Muscle layer of duodenum (tissue), 2 donors: Measurements from ENCODE around the gene COL18A1.

Experiments
- H3K27ac ChIP-seq: one replicate; pipeline ENCODE4 v1.7.0; 2013; ENCODE audit warnings: mild to moderate bottlenecking, low read length
- H3K27me3 ChIP-seq: one replicate; pipeline ENCODE4 v1.7.0; 2013; ENCODE audit warnings: low read depth, mild to moderate bottlenecking, control low read depth, low read length
- H3K36me3 ChIP-seq, 2 donors: one replicate each; pipeline ENCODE4 v1.7.0; 2013; ENCODE audit warnings: low read length in 2 of 2, control low read depth in 1 of 2, mild to moderate bottlenecking in 1 of 2; ENCODE audit not compliant: insufficient read depth in 2 of 2, control insufficient read depth in 1 of 2
- H3K4me1 ChIP-seq, 2 donors: one replicate each; pipeline ENCODE4 v1.7.0; 2013; ENCODE audit warnings: low read length in 2 of 2, mild to moderate bottlenecking in 2 of 2, control low read depth in 1 of 2, moderate library complexity in 1 of 2; ENCODE audit not compliant: insufficient read depth in 2 of 2, control insufficient read depth in 1 of 2
- H3K4me3 ChIP-seq, 2 donors: one replicate each; pipeline ENCODE4 v1.7.0; 2013; ENCODE audit warnings: low read length in 2 of 2, low read depth in 1 of 2, mild to moderate bottlenecking in 1 of 2
- H3K9me3 ChIP-seq, 2 donors: one replicate each; pipeline ENCODE4 v1.7.0; 2013; ENCODE audit warnings: low read length in 2 of 2, control low read depth in 1 of 2, mild to moderate bottlenecking in 1 of 2; ENCODE audit not compliant: control insufficient read depth in 1 of 2
- donor health status: healthy.

The COL18A1 gene

GRCh38 chr21:45488931-45489721, 84.2 kb downstream of the COL18A1 start:
- Histone ChIP-seq H3K36me3 (peaks cover 4 to 8% of the 10 kb centered on the region in 2 donors), H3K4me1 (no peaks in the 10 kb centered on the region)

DNA sequence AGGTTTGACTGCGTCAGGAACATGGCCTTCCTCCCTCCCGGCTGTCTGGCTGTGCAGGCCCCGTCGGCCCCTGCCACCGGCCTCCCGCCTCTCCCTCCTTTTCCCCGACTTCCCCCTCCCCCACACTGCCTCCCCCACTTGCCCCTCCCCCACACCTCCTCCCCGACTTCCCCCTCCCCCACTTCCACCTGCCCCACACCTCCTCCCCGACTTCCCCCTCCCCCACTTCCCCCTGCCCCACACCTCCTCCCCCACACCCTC, 84.7 kb downstream of the COL18A1 start:
- peaks cover 0 to 8% of the 10 kb centered on the region in 2 donors for H3K36me3 ChIP-seq
- H3K4me3 ChIP-seq = no peak overlapping the region
- H3K27ac ChIP-seq = no peak overlapping the region
- no peaks in the 10 kb centered on the region for H3K4me1 ChIP-seq
- H3K9me3 ChIP-seq = no peaks in the 10 kb centered on the region
- H3K27me3 ChIP-seq = no peaks in the 10 kb centered on the region

More at GRCh38 chr21:45488931-45489721, 84.2 kb downstream of the COL18A1 start:
- Histone ChIP-seq H3K27ac (no peak overlapping the region), H3K27me3 (no peaks in the 10 kb centered on the region), H3K4me3 (no peak overlapping the region), H3K9me3 (no peaks in the 10 kb centered on the region)

DNA sequence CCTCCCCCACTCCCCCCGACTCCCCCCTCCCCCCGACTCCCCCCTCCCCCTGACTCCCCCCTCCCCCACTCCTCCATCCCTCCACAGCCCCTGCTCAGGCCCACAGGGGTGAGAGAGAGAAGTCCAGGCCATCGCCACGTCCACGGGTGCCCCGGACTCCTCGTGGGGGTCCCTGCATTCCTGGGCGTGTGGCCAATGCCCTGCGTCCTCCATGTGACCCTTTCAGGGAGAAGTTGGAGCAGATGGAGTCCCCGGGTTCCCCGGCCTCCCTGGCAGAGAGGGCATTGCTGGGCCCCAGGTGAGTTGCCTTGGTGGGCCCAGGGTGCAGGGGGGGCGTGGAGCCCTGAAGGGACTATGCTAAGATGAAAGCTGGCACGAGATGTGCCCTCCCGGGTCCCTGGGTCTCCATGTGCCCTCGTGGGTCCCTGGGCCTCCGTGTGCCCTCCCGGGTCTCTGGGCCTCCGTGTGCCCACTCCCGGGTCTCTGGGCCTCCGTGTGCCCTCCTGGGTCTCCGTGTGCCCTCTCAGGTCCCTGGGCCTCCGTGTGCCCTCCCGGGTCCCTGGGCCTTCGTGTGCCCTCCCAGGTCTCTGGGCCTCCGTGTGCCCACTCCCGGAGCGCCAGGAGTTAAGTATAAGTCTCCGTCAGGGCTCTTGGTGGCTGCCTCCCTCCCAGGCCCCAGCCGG, 85.2 kb downstream of the COL18A1 start:
- H3K9me3 ChIP-seq = no peaks in the 10 kb centered on the region
- H3K4me3 ChIP-seq = no peak overlapping the region
- H3K36me3 ChIP-seq = peaks cover 0 to 12% of the 10 kb centered on the region in 2 donors
- H3K27me3 ChIP-seq = no peaks in the 10 kb centered on the region
- H3K27ac ChIP-seq = no peak overlapping the region
- no peaks in the 10 kb centered on the region for H3K4me1 ChIP-seq

DNA sequence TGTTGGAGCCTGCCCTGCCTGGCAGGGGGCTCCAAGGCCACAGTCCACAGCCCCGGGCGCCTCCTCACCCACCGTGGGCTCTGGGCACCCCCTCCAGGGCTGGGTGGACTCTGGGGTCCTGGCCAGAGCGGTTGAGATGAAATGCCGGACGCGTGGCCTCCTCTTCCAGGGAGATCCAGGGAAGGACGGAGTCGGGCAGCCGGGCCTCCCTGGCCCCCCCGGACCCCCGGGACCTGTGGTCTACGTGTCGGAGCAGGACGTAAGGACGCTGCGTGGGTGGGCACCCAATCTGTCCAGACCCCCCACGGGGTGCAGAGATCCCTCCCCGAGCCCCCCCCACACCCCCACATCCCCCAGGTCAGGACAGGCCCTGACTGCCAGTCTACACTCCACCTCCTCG, 86.1 kb downstream of the COL18A1 start:
- Histone ChIP-seq H3K4me3 (no peak overlapping the region), H3K9me3 (no peaks in the 10 kb centered on the region), H3K27ac (no peak overlapping the region), H3K27me3 (no peaks in the 10 kb centered on the region), H3K36me3 (peaks cover 5 to 20% of the 10 kb centered on the region in 2 donors), H3K4me1 (no peaks in the 10 kb centered on the region)

DNA sequence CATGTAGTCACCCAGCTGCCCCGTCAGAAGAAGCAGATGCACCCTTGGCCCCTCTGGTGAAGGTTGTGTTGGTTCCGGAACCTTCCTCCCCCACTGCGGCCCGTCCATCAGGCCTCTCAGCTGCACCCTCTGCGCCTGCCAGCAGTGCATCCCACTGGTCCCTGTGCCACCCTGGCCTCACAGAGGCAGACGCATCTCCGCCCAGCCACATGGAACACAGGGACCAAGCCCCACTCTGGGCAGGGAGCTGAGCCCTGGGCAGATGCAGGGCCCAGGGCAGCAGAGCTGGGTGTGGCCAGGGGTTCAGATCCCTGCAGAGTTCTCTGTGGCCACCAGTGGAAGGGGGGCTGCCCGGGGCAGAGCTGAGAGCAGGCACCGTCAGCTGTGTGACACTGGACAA, 86.7 kb downstream of the COL18A1 start:
- no peaks in the 10 kb centered on the region for H3K27me3 ChIP-seq
- no peaks in the 10 kb centered on the region for H3K9me3 ChIP-seq
- no peak overlapping the region for H3K4me3 ChIP-seq
- H3K4me1 ChIP-seq = no peaks in the 10 kb centered on the region
- no peak overlapping the region for H3K27ac ChIP-seq
- H3K36me3 ChIP-seq = peaks cover 5 to 25% of the 10 kb centered on the region in 2 donors

DNA sequence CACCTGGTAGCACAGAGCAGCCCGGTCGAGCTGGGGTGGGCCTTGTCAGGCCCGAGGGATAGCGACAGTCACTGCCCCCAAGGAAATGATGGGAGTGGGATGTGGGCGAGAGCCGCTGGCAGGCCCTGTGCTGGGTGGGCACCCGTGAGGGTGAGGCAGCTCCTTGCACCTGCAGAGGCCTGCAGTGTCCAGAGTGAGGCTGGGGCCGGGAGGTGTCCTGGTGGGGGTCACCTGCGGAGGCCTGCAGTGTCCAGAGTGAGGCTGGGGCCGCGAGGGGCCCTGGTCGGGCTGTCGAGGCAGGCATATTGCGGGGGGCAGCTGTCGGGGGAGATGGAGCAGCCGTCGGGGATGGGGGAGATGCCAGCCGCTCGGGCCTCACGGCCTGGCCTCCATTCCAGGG, 87.8 kb downstream of the COL18A1 start:
- H3K9me3 ChIP-seq = no peaks in the 10 kb centered on the region
- H3K4me3 ChIP-seq = no peak overlapping the region
- H3K4me1 ChIP-seq = no peaks in the 10 kb centered on the region
- no peaks in the 10 kb centered on the region for H3K27me3 ChIP-seq
- peaks cover 10 to 37% of the 10 kb centered on the region in 2 donors for H3K36me3 ChIP-seq
- no peak overlapping the region for H3K27ac ChIP-seq

GRCh38 chr21:45493401-45494001, 88.5 kb downstream of the COL18A1 start:
- Histone ChIP-seq H3K9me3 (no peaks in the 10 kb centered on the region), H3K36me3 (peaks cover 10 to 43% of the 10 kb centered on the region in 2 donors), H3K4me1 (no peaks in the 10 kb centered on the region), H3K27me3 (no peaks in the 10 kb centered on the region), H3K27ac (no peak overlapping the region), H3K4me3 (no peak overlapping the region)

- H3K27ac ChIP-seq = no peak overlapping the region
- H3K27me3 ChIP-seq = no peaks in the 10 kb centered on the region
- H3K4me3 ChIP-seq = no peak overlapping the region
- H3K9me3 ChIP-seq = no peaks in the 10 kb centered on the region
- no peaks in the 10 kb centered on the region for H3K4me1 ChIP-seq
- peaks cover 10 to 51% of the 10 kb centered on the region in 2 donors for H3K36me3 ChIP-seq
Observed at GRCh38 chr21:45494135-45494850, 89.3 kb downstream of the COL18A1 start.

- Histone ChIP-seq H3K27ac (no peak overlapping the region), H3K4me3 (no peak overlapping the region), H3K9me3 (no peaks in the 10 kb centered on the region), H3K4me1 (no peaks in the 10 kb centered on the region), H3K36me3 (peaks cover 10 to 55% of the 10 kb centered on the region in 2 donors), H3K27me3 (no peaks in the 10 kb centered on the region)
Observed at GRCh38 chr21:45494851-45495680, 90.1 kb downstream of the COL18A1 start.

- Histone ChIP-seq H3K9me3 (no peaks in the 10 kb centered on the region), H3K27ac (no peak overlapping the region), H3K4me1 (no peaks in the 10 kb centered on the region), H3K36me3 (peaks cover 10 to 55% of the 10 kb centered on the region in 2 donors), H3K4me3 (no peak overlapping the region), H3K27me3 (no peaks in the 10 kb centered on the region)
Observed at GRCh38 chr21:45496151-45496967, 91.4 kb downstream of the COL18A1 start.
